ENCODE data around the gene SPSB2.
A peak's percentile ranks its signal among the peaks of the same experiment; 100 is the strongest.

SPSB2 gene

GRCh38 chr12:6851153-6851920 lies 21.8 kb downstream of the SPSB2 start, which contains the start of gene CDCA3:
CDCA3 (minus strand) TSS chr12:6851286; CDS start chr12:6850952, 334 bp downstream.
- DNase-seq (ENCODE audit: extremely low read depth, low read depth) = peak; percentile 95
- no peak for TF ChIP-seq CTCF (IDR thresholded peaks at IDR 0.05; ENCODE audit: low read depth, low read length)

- no peak for DNase-seq (ENCODE audit: extremely low read depth, low read depth)
- TF ChIP-seq CTCF (IDR thresholded peaks at IDR 0.05; ENCODE audit: low read depth, low read length) = no peak
Measured at GRCh38 chr12:6850796-6851152, 22.3 kb downstream of the SPSB2 start.

GRCh38 chr12:6849976-6850560 lies 23.0 kb downstream of the SPSB2 start:
- no peak for TF ChIP-seq CTCF (IDR thresholded peaks at IDR 0.05; ENCODE audit: low read depth, low read length)

GRCh38 chr12:6849427-6849826 lies 23.7 kb downstream of the SPSB2 start:
- no peak for TF ChIP-seq CTCF (IDR thresholded peaks at IDR 0.05; ENCODE audit: low read depth, low read length)
- no peak for DNase-seq (ENCODE audit: extremely low read depth, low read depth)

More at GRCh38 chr12:6849976-6850560, 23.0 kb downstream of the SPSB2 start:
- no peak for DNase-seq (ENCODE audit: extremely low read depth, low read depth)

- no peak for DNase-seq (ENCODE audit: extremely low read depth, low read depth)
- no peak for TF ChIP-seq CTCF (IDR thresholded peaks at IDR 0.05; ENCODE audit: low read depth, low read length)
Measured at GRCh38 chr12:6847676-6848075, 25.4 kb downstream of the SPSB2 start.

GRCh38 chr12:6846316-6846869 lies 26.7 kb downstream of the SPSB2 start:
- DNase-seq (ENCODE audit: extremely low read depth, low read depth) = no peak

More at GRCh38 chr12:6846316-6846869, 26.7 kb downstream of the SPSB2 start:
- no peak for TF ChIP-seq CTCF (IDR thresholded peaks at IDR 0.05; ENCODE audit: low read depth, low read length)
